GM21576 (cell line): ENCODE measurements around the gene HEXB.
A peak's percentile ranks its signal among the peaks of the same experiment; 100 is the strongest.

Experiments used
- ATAC-seq: cut with Tn5 transposase; IDR thresholded peaks from one replicate; pipeline ENCODE4 v1.9.1; 2021; ENCODE audit warnings: mild to moderate bottlenecking, moderate library complexity; ENCODE audit not compliant: unreplicated experiment

The HEXB gene

GRCh38 chr5:74684900-74685851 is at the start of gene HEXB:
TSS of gene HEXB (plus strand) at chr5:74685233. CDS start at chr5:74685261, 28 bp downstream.
- ATAC-seq = peak; percentile 77

- ATAC-seq = no peak
Measured at GRCh38 chr5:74636149-74636548, 48.9 kb upstream of the HEXB start.

- ATAC-seq = no peak
Measured at GRCh38 chr5:74636552-74636951, 48.5 kb upstream of the HEXB start.

DNA sequence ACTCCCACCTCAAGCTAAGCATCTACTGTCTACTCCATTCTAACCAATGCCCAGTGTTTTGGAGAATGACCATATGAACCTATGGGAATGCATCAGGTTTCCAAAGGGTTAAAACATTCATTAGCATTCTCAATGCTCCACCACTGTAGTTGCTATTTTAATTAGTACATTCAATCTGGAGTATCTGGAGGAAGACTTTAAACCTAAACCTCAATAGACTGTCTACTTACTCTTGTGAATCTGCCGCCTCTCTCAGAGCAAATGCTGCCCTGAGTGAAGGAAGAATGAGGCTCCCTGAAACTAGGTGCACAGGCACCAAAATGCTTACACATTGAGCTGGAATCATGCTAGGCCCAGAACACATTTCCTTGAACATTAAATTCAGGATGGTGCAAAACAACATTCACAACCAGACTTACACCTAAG is 46.5 kb upstream of the HEXB start:
- no peak for ATAC-seq

- peak; percentile 37 for ATAC-seq
Measured at GRCh38 chr5:74638970-74639806, 45.8 kb upstream of the HEXB start.

DNA sequence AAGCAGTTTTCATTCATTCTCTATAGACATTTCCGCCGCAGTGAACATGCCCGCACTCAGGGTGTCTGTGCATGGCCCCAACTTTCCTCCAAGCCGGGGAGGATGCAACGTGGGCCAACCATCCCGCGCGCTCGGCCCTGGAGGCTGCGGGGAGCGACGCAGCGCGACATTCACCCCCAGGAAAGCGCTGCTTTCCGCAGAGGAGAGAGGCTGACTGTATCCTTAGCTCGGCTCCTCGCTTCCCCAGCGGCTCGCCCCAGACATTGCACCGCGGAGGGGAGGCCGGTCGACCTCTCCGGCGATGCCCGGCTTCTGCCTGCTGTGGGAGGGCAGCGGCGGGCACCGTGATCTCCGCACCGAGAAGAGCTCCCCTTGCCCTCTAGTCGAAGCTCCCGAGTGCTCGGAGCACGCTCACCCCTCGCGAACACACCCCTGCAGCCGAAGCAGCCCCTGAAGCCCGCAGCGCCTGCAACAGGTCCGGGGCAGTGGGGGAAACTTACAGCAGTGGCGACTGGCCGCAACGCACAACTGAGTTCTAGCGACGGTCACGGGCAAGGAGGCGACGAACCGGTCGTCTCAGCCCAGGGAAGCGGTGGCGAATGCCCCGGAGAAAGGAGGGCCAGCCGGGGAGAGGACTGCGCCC is 45.1 kb upstream of the HEXB start:
- ATAC-seq = peak; percentile 9

- peak; percentile 63 for ATAC-seq
Measured at GRCh38 chr5:74640450-74640953, 44.5 kb upstream of the HEXB start, which contains the start of gene ENC1. TSS of gene ENC1 (minus strand) at chr5:74640728. CDS start at chr5:74636485, 4,243 bp downstream.

DNA sequence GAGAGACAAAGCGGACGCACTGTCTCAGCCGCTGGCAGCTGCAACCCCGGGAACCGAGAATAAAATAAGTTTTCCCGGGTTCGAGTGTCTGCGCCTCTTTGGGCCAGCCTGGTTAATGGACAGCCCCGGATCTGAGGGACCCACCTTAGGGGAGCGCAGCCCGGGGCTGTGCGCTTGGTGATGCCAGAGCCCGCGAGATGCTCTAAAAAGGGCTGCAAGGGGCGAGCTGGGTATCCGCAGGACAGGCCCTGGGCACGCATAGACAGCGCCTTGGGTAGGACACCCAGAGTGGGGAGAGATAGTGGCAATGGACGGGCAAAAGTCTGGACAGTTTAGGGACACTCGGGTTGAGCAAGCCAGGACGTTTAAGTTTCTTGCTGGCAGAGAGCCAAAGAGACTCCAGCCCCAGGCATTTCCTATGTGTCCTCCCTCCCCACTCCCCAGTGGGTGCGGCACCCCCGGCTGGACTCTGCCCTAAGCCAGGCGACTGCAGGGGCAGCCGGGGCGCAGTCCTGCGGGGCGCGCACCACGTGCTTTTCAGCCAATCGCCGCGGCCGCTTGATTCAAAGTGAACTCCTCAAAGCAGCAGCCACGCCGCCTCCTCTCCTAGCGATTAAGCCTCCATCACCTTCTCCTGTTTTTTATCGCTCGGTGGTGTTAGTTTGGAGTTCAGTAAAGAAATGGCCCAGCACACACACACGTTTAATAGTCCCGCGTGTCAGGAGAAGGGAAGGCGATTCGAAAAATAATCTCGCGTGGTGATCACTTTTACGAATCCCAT is 43.9 kb upstream of the HEXB start:
- peak; percentile 9 for ATAC-seq

DNA sequence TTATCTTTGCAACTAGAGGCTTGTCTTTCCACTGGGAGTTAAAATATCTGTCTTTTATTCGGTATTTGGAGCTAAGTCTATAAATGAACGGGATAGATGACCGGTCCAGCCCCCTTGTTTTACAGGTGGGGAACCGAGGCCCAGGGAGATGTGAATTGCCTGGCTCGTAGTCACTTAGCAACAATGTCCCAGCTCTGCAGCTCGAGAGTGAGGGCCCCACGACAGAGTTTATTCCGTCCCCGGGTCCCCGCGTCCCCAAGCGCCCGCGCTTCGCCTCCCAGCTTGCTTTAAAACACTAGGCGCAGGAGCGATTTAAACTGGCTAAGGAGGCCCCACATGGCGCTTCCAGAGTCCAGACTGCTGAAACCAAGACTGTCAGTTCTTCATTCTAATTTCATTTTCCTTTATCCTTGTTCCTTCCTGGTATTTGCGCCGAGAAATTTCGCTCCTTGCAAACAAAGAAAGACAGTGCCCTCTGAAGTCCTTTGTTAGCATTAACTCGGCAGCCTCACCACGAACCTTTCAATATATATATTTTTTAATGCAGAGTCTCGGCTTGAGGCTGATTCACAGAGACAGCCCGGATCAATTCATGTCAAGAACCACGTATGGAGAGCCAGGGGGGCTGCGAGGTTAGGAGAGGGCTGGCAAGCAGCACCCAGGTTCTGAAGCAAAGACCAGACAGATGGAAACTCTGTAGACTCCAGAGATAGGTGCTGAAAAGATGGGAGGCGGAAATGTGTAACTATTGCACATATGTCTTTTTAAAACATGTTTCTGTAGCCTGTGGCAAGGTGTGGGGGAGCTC is 43.1 kb upstream of the HEXB start:
- no peak for ATAC-seq

- no peak for ATAC-seq
Measured at GRCh38 chr5:74642543-74642863, 42.5 kb upstream of the HEXB start.

DNA sequence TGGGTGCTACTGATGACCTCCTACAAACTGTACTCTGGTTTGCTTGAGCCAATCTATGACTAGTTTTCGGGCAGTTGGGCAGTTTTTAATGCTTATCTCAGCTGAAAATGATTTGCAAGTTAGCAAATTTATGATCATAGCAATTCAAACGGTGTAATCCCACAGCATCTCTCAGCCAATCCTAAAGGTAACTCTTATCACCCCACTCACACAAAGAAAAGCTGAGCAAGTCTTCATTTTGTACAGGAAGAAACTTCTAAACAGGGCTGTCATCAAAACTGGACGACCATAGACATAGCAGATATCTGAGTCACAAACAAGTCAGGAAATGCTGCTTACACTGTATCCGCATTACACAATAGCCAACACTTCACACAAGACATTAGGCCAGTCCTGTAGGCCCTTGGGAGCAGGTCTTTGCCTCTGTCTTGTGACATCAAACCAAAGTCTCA is 41.9 kb upstream of the HEXB start:
- no peak for ATAC-seq

GRCh38 chr5:74647096-74647495 is 37.9 kb upstream of the HEXB start:
- no peak for ATAC-seq

DNA sequence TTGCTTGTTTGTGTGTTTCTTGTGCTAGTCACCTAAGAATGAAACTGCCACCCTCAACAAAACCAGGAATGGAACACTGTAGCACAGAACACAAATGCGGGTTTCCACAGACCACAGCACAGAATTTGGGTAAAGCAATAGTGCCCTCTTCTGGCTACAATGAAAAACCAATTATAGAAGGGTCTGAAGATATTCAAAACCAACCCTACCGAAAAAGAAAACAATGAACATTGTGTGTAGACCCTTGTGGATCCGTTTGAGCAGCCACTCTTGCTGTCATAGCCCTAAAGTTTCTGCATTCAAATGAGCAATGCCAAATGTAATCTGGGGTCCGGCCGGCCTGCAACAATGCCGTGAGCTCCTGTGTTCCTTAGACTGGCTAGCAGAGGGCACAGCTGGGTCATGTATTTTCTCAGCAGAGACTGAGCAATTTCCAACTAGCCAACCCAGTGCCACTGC is 36.2 kb upstream of the HEXB start:
- ATAC-seq = peak; percentile 66

- no peak for ATAC-seq
Measured at GRCh38 chr5:74649421-74649973, 35.5 kb upstream of the HEXB start.

GRCh38 chr5:74651710-74652109 is 33.3 kb upstream of the HEXB start:
- no peak for ATAC-seq

DNA sequence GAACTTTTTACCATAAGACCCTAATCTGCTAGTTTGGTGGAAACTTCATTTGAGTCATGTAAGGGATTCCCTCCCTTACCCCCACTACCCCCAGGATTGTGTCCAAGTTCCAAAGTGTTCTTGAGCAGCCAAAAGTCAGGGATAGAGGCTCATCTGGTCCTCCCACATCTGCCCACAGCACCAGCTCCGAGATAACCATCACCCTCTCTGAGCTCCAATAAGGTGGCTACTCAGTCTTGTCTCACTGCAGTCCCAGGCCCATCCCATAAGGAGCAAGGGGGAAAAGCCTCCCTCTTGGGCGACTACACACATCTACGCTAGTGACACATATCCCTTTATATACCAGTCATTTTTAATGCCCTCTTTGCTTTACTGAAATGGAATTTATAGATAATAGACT is 32.5 kb upstream of the HEXB start:
- ATAC-seq = no peak

- no peak for ATAC-seq
Measured at GRCh38 chr5:74653991-74654390, 31.0 kb upstream of the HEXB start.

GRCh38 chr5:74655206-74655605 is 29.8 kb upstream of the HEXB start:
- ATAC-seq = no peak

- ATAC-seq = no peak
Measured at GRCh38 chr5:74655716-74656115, 29.3 kb upstream of the HEXB start.
